GM12878 (cell line): Measurements from ENCODE around the gene SERPINE2. TPM values are rescaled to one million over a fixed set of nuclear protein-coding genes. Genes with fewer than 3 reads are reported as not detected.

Experiments
- ATAC-seq: fragments of 200-7000 bp; cut with Tn5 transposase; 3 replicates; pipeline ENCODE4 v1.9.1; 2020; ENCODE audit warnings: mild to moderate bottlenecking, moderate library complexity
- BruUV-seq: library from RNA; stranded (reverse); fragments of 400-500 nt; replicated peaks from 2 replicates; lab custom pipeline; 2021; lab: Mats Ljungman, UMichigan
- CTCF ChIA-PET: fragments of 300-600 bp; sonication (Branson Sonifier 250); formaldehyde crosslinking; extraction: SDS; loops from one replicate; lab custom pipeline; 2021; ENCODE audit warnings: inconsistent platforms; lab: Yijun Ruan, JAX
- POLR2A ChIA-PET: fragments of 350-600 bp; formaldehyde crosslinking; extraction: SDS; loops from one replicate; lab custom pipeline; 2021; ENCODE audit warnings: inconsistent platforms; lab: Charles Lee
- RAD21 ChIA-PET: fragments of 300-600 bp; sonication (Branson Sonifier 250); formaldehyde crosslinking; loops from one replicate; lab custom pipeline; 2023; ENCODE audit warnings: antibody characterized with exemption; ENCODE audit not compliant: unreplicated experiment; lab: Charles Lee
- SMC1A ChIA-PET: fragments of 300-600 bp; sonication (Branson Sonifier 250); formaldehyde crosslinking; loops from one replicate; lab custom pipeline; 2023; ENCODE audit not compliant: unreplicated experiment, uncharacterized antibody; lab: Charles Lee
- DNase-seq: peaks from one replicate; pipeline ENCODE4 v3.0.0-alpha.2; 2011; ENCODE audit warnings: low read depth, low spot score
- FAIRE-seq: peaks from 3 replicates; lab custom pipeline; 2011; peaks lifted over from hg19 to GRCh38; lab: Jason Lieb, UNC
- H2AFZ ChIP-seq: 2 replicates; pipeline ENCODE4 v1.6.0; 2011; ENCODE audit warnings: low read depth, low read length, control low read depth; ENCODE audit not compliant: control insufficient read depth
- H3K27ac ChIP-seq: 2 replicates; pipeline ENCODE4 v1.5.1; 2011; ENCODE audit warnings: control low read depth; ENCODE audit not compliant: control insufficient read depth, insufficient read depth
- H3K27me3 ChIP-seq, 2 experiments: replicated peaks in 1 of 2; 2 replicates each; pipeline versions ENCODE4 v1.6.0 to v1.6.1; 2011; ENCODE audit warnings: low read length in 1 of 2; ENCODE audit not compliant: control insufficient read depth in 2 of 2, insufficient read depth in 2 of 2
- H3K36me3 ChIP-seq, 2 experiments: 2 replicates each; pipeline ENCODE4 v1.5.1; 2011; ENCODE audit warnings: low read length in 1 of 2; ENCODE audit not compliant: control insufficient read depth in 2 of 2, insufficient read depth in 2 of 2
- H3K4me1 ChIP-seq: 2 replicates; pipeline ENCODE4 v1.6.1; 2011; ENCODE audit warnings: mild to moderate bottlenecking, low read length, moderate library complexity, mixed read lengths; ENCODE audit not compliant: control insufficient read depth, insufficient read depth
- H3K4me2 ChIP-seq: 2 replicates; pipeline ENCODE4 v1.6.0; 2011; ENCODE audit warnings: control low read depth; ENCODE audit not compliant: control insufficient read depth, insufficient read depth
- H3K4me3 ChIP-seq: fragments of 200-600 bp; sonication (generic); 2 replicates; pipeline ENCODE4 v1.5.1; 2016
- H3K79me2 ChIP-seq: 2 replicates; pipeline ENCODE4 v1.6.0; 2011; ENCODE audit warnings: low read length; ENCODE audit not compliant: control insufficient read depth, insufficient read depth
- H3K9ac ChIP-seq: 2 replicates; pipeline ENCODE4 v1.8.0; 2011; ENCODE audit warnings: low read length, control low read depth, mixed read lengths; ENCODE audit not compliant: control insufficient read depth, insufficient read depth
- H3K9me3 ChIP-seq: replicated peaks from 3 replicates; pipeline ENCODE4 v1.5.1; 2011; ENCODE audit warnings: mild to moderate bottlenecking, low read length; ENCODE audit not compliant: control insufficient read depth, insufficient read depth
- H4K20me1 ChIP-seq: 2 replicates; pipeline ENCODE4 v1.6.0; 2011; ENCODE audit not compliant: control insufficient read depth, insufficient read depth
- ATF7 ChIP-seq: fragments of 450-650 bp; IDR thresholded peaks from 2 replicates; pipeline ENCODE4 v1.6.1; 2016; ENCODE audit warnings: low read depth, mild to moderate bottlenecking
- E4F1 ChIP-seq: fragments of 450-650 bp; IDR thresholded peaks from 2 replicates; pipeline ENCODE4 v1.6.1; 2018; ENCODE audit warnings: borderline replicate concordance, mild to moderate bottlenecking; ENCODE audit not compliant: partially characterized antibody
- FOXM1 ChIP-seq: IDR thresholded peaks from 2 replicates; pipeline ENCODE4 v1.6.1; 2012; ENCODE audit warnings: low read depth, mild to moderate bottlenecking, inconsistent platforms, low read length, moderate library complexity
- IRF3 ChIP-seq: fragments of 450-650 bp; IDR thresholded peaks from 2 replicates; pipeline ENCODE4 v1.6.1; 2014; ENCODE audit warnings: mild to moderate bottlenecking
- KLF5 ChIP-seq: fragments of 450-650 bp; IDR thresholded peaks from 2 replicates; pipeline ENCODE4 v1.6.1; 2014; ENCODE audit warnings: mild to moderate bottlenecking; ENCODE audit not compliant: partially characterized antibody
- PAX8 ChIP-seq: fragments of 450-650 bp; IDR thresholded peaks from 2 replicates; pipeline ENCODE4 v1.6.1; 2017; ENCODE audit warnings: mild to moderate bottlenecking, moderate library complexity
- RCOR1 ChIP-seq: conservative IDR thresholded peaks from 2 replicates; pipeline ENCODE4 v1.6.1; 2012; ENCODE audit warnings: low read depth, low read length, improper control_type of control experiment
- SMAD1 ChIP-seq: fragments of 450-650 bp; IDR thresholded peaks from 2 replicates; pipeline ENCODE4 v1.6.1; 2018; ENCODE audit warnings: mild to moderate bottlenecking, low read depth; ENCODE audit not compliant: partially characterized antibody
- SMC3 ChIP-seq: IDR thresholded peaks from 2 replicates; pipeline ENCODE4 v1.6.1; 2011; ENCODE audit warnings: low read length, improper control_type of control experiment, borderline replicate concordance
- SUZ12 ChIP-seq: fragments of 200-600 bp; sonication (generic); IDR thresholded peaks from one replicate; pipeline ENCODE4 v1.6.1; 2018; ENCODE audit warnings: antibody characterized with exemption, mild to moderate bottlenecking; ENCODE audit not compliant: unreplicated experiment
- USF2 ChIP-seq: IDR thresholded peaks from 2 replicates; pipeline ENCODE4 v1.6.1; 2011; ENCODE audit warnings: low read depth, low read length, improper control_type of control experiment, borderline replicate concordance
- ZNF622 ChIP-seq: fragments of 450-650 bp; IDR thresholded peaks from 2 replicates; pipeline ENCODE4 v1.6.1; 2017; ENCODE audit warnings: mild to moderate bottlenecking, inconsistent platforms
- WGBS: methylation state at CpG from one replicate; pipeline ENCODE4 v1.1.6; 2016; ENCODE audit warnings: low lambda C conversion rate; ENCODE audit not compliant: insufficient replicate concordance, insufficient coverage; ENCODE audit errors: missing lambda C conversion rate; 5-methylcytosine and 5-hydroxymethylcytosine counted together
- in situ Hi-C: fragments of 300-500 bp; cut with MboI; formaldehyde crosslinking; loops from 9 replicates; pipeline ENCODE4 v1.14.3; 2018; ENCODE audit warnings: mixed read lengths
- intact Hi-C: fragments of 100-400 bp; cut with micrococcal nuclease; formaldehyde crosslinking; loops from one replicate; pipeline ENCODE4 v1.14.2; 2022; ENCODE audit not compliant: unreplicated experiment
- polyA plus RNA-seq, 11 experiments: library from polyadenylated mRNA; depleted of rRNA in 4 of 11; unstranded in 6 of 11; stranded (reverse) in 5 of 11; fragments of >200 nt; fragmentation: Nextera tagmentation in 4 of 11; fragmentation: Illumina TruSeq in 1 of 11; extraction: Ambion mirVana in 4 of 11; extraction: Trizol in 1 of 11; gene quantifications; 1 replicate in 1 of 11; 2 replicates in 10 of 11; pipeline versions ENCODE4 v1.2.1 to v1.2.3, GENCODE V29; 2011 to 2016; ENCODE audit warnings: inconsistent platforms in 2 of 11, missing spikeins in 2 of 11, low read depth in 1 of 11
- total RNA-seq, 4 experiments: library from RNA; depleted of rRNA in 3 of 4; stranded (reverse); fragments of >200 nt in 3 of 4; fragmentation: Illumina TruSeq in 1 of 4; extraction: Trizol in 1 of 4; gene quantifications; 2 replicates each; pipeline versions ENCODE4 v1.2.1 to v1.2.3, GENCODE V29; 2013 to 2021

The SERPINE2 gene
- total and polyA plus RNA-seq, 10 of the 15 experiments (the other 5 are each of a cell fraction or from before 2014, with no cell fraction given): 0.18 to 1.7 (median 0.39) TPM

- in situ Hi-C loops: no loop called here
- WGBS: 20% methylated on average over 5 of the region's 5 CpGs
- SMC1A ChIA-PET: no interaction called here
- H4K20me1 ChIP-seq: no peaks in the 10 kb centered on the region
- H3K27me3 ChIP-seq: no peaks in the 10 kb centered on the region; a peak in 1 of 4 replicates
- H3K79me2 ChIP-seq: no peaks in the 10 kb centered on the region
- DNase-seq: no peak
- H3K4me1 ChIP-seq: no peaks in the 10 kb centered on the region; the same call in 1 of the 2 replicates
- H2AFZ ChIP-seq: no peak overlapping the region
- TF ChIP-seq SMAD1 (no peak), IRF3 (no peak), PAX8 (no peak), SMC3 (no peak), FOXM1 (no peak), KLF5 (no peak), SUZ12 (no peak), USF2 (no peak), ATF7 (no peak), ZNF622 (no peak), E4F1 (no peak), RCOR1 (no peak)
- TF ChIP-seq, all 136 proteins: peak for 0
- H3K4me3 ChIP-seq: no peak overlapping the region
- no peak overlapping the region for H3K27ac ChIP-seq
- no peak overlapping the region for H3K9ac ChIP-seq
- intact Hi-C loops: no loop called here
- POLR2A ChIA-PET: no interaction called here
- no peak for ATAC-seq
- no peak overlapping the region for H3K4me2 ChIP-seq
- H3K36me3 ChIP-seq: no peaks in the 10 kb centered on the region
- no TSS peak for BruUV-seq
- RAD21 ChIA-PET: no interaction called here
- no peaks in the 10 kb centered on the region; the same call in 2 of the 3 replicates for H3K9me3 ChIP-seq
- CTCF ChIA-PET: interaction anchor here (1.8 kb wide), 1 partner anchor 258 kb away, joined by 5 read pairs; no protein-coding TSS in a partner anchor
- FAIRE-seq: no peak
Measured at GRCh38 chr2:224027070-224027469, 12.0 kb downstream of the SERPINE2 start.
